NCI-H1092 treated with DMSO at 0.1 percent for 48 hours (cell line): ENCODE data around the gene ARL6.

ENCODE experiments used
- DNase-seq: peaks from one replicate; lab custom pipeline; 2025; lab: John Stamatoyannopoulos, UW

Gene ARL6

GRCh38 chr3:97764407-97765238 is at the start of gene ARL6:
Gene ARL6 (plus strand): TSS chr3:97764758. CDS start chr3:97768108, 3,350 bp downstream.
- DNase-seq = peak; percentile 95

GRCh38 chr3:97719156-97719821 is 45.3 kb upstream of the ARL6 start:
- DNase-seq = peak; percentile 74

GRCh38 chr3:97720417-97720816 is 44.1 kb upstream of the ARL6 start:
- DNase-seq = peak; percentile 44

GRCh38 chr3:97721446-97721845 is 43.1 kb upstream of the ARL6 start:
- DNase-seq = no peak

- DNase-seq = no peak
Observed at GRCh38 chr3:97736928-97737327, 27.6 kb upstream of the ARL6 start.

- DNase-seq = no peak
Observed at GRCh38 chr3:97738761-97739160, 25.8 kb upstream of the ARL6 start.

- no peak for DNase-seq
Observed at GRCh38 chr3:97742036-97742435, 22.5 kb upstream of the ARL6 start.

GRCh38 chr3:97744289-97744688 is 20.3 kb upstream of the ARL6 start:
- DNase-seq = no peak

- DNase-seq = no peak
Observed at GRCh38 chr3:97763586-97764406, 762 bp upstream of the ARL6 start.

GRCh38 chr3:97765336-97765735 is 778 bp downstream of the ARL6 start:
- DNase-seq = no peak

- DNase-seq = no peak
Observed at GRCh38 chr3:97772926-97773325, 8.4 kb downstream of the ARL6 start.

- no peak for DNase-seq
Observed at GRCh38 chr3:97778152-97778551, 13.6 kb downstream of the ARL6 start.

GRCh38 chr3:97793420-97794019 is 29.0 kb downstream of the ARL6 start:
- peak; percentile 71 for DNase-seq

- DNase-seq = no peak
Observed at GRCh38 chr3:97795951-97796350, 31.4 kb downstream of the ARL6 start.

- DNase-seq = no peak
Observed at GRCh38 chr3:97804471-97804870, 39.9 kb downstream of the ARL6 start.

GRCh38 chr3:97810779-97811390 is 46.3 kb downstream of the ARL6 start:
- DNase-seq = no peak

- no peak for DNase-seq
Observed at GRCh38 chr3:97815149-97815917, 50.8 kb downstream of the ARL6 start.

GRCh38 chr3:97816811-97817210 is 52.3 kb downstream of the ARL6 start:
- no peak for DNase-seq

- DNase-seq = peak; percentile 96
Observed at GRCh38 chr3:97817965-97818364, 53.4 kb downstream of the ARL6 start.

- no peak for DNase-seq
Observed at GRCh38 chr3:97820780-97821179, 56.2 kb downstream of the ARL6 start.

- no peak for DNase-seq
Observed at GRCh38 chr3:97821287-97821773, 56.8 kb downstream of the ARL6 start.
